ENCODE results near the gene MYO3B.
A peak's percentile ranks its signal among the peaks of the same experiment; 100 is the strongest.

MYO3B gene

GRCh38 chr2:170314744-170315447 lies 136.9 kb downstream of the MYO3B start:
- peak in 1 of 2 donors; percentile 43 for DNase-seq (ENCODE audit: low read depth in 2 of 2)

GRCh38 chr2:170320948-170321347 lies 143.0 kb downstream of the MYO3B start:
- no peak for TF ChIP-seq CTCF (IDR thresholded peaks at IDR 0.05; ENCODE audit: low read depth, low read length)
- no peak for DNase-seq (ENCODE audit: low read depth in 2 of 2)
- no peak overlapping the region for H3K4me3 ChIP-seq (replicated peaks in 1 of 2; ENCODE audit: low read depth in 2 of 2, low read length in 2 of 2)

More at GRCh38 chr2:170314744-170315447, 136.9 kb downstream of the MYO3B start:
- H3K4me3 ChIP-seq (replicated peaks in 1 of 2; ENCODE audit: low read depth in 2 of 2, low read length in 2 of 2): no peak overlapping the region
- no peak for TF ChIP-seq CTCF (IDR thresholded peaks at IDR 0.05; ENCODE audit: low read depth, low read length)

GRCh38 chr2:170321526-170321925 lies 143.6 kb downstream of the MYO3B start:
- TF ChIP-seq CTCF (IDR thresholded peaks at IDR 0.05; ENCODE audit: low read depth, low read length): no peak
- DNase-seq (ENCODE audit: low read depth in 2 of 2): peak in 1 of 2 donors; percentile 2
- no peak overlapping the region for H3K4me3 ChIP-seq (replicated peaks in 1 of 2; ENCODE audit: low read depth in 2 of 2, low read length in 2 of 2)

- DNase-seq (ENCODE audit: low read depth in 2 of 2): no peak
- TF ChIP-seq CTCF (IDR thresholded peaks at IDR 0.05; ENCODE audit: low read depth, low read length): no peak
- no peak overlapping the region for H3K4me3 ChIP-seq (replicated peaks in 1 of 2; ENCODE audit: low read depth in 2 of 2, low read length in 2 of 2)
These were observed 144.3 kb downstream of the MYO3B start for GRCh38 chr2:170322140-170322766.

- TF ChIP-seq CTCF (IDR thresholded peaks at IDR 0.05; ENCODE audit: low read depth, low read length): no peak
- no peak for DNase-seq (ENCODE audit: low read depth in 2 of 2)
- no peak overlapping the region for H3K4me3 ChIP-seq (replicated peaks in 1 of 2; ENCODE audit: low read depth in 2 of 2, low read length in 2 of 2)
These were observed 145.8 kb downstream of the MYO3B start for GRCh38 chr2:170323743-170324142.

- peak; percentile 80 for TF ChIP-seq CTCF (IDR thresholded peaks at IDR 0.05; ENCODE audit: low read depth, low read length)
- no peak overlapping the region for H3K4me3 ChIP-seq (replicated peaks in 1 of 2; ENCODE audit: low read depth in 2 of 2, low read length in 2 of 2)
- DNase-seq (ENCODE audit: low read depth in 2 of 2): peak; percentile 57 to 62
These were observed 146.7 kb downstream of the MYO3B start for GRCh38 chr2:170324640-170325046.

Data from cardiac fibroblast (primary cell).